Amygdala (tissue), 56 donors: ENCODE measurements around the gene SH3RF1.

Experiments
- DNase-seq, 56 donors: peaks; one replicate each; lab custom pipeline; 2025; lab: John Stamatoyannopoulos, UW

SH3RF1 gene

DNA sequence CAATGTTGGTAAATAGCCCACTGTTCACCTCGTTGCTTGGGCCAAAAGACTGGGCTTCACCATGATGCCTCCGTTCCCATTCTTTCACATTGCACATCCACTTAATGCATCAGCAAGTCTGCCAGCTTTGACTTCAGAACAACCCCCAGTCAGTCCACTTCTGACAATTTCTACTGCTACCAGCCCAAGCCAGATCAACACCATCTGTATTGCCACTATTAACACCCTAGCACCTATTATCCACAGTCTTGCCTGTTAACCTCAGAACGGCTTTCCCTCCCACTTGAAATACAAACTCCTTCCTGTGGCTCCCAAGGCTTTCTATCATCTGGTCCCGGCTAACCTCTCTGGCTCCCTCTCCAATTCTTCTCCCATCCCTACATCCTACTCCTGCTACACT lies 95.7 kb downstream of the SH3RF1 start:
- no peak for DNase-seq

DNA sequence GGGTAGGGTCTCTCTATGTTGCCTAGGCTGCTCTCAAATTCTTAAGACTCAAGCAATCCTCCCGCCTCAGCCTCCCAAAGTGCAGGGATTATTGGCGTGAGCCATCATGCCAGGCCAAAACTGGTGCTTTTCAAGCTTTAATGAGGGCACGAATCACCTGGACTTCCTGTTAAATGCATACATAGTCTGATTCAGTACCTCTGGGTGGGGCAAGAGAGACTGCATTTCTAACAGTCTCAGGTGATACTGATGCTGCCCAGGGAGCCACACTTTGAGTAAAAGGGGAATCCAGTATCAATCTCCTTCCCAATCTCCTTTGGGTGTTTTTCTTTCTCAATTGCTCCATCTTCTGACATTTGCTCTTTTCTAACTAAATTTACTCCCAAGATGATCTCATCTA lies 96.5 kb downstream of the SH3RF1 start:
- DNase-seq, result no peak

DNA sequence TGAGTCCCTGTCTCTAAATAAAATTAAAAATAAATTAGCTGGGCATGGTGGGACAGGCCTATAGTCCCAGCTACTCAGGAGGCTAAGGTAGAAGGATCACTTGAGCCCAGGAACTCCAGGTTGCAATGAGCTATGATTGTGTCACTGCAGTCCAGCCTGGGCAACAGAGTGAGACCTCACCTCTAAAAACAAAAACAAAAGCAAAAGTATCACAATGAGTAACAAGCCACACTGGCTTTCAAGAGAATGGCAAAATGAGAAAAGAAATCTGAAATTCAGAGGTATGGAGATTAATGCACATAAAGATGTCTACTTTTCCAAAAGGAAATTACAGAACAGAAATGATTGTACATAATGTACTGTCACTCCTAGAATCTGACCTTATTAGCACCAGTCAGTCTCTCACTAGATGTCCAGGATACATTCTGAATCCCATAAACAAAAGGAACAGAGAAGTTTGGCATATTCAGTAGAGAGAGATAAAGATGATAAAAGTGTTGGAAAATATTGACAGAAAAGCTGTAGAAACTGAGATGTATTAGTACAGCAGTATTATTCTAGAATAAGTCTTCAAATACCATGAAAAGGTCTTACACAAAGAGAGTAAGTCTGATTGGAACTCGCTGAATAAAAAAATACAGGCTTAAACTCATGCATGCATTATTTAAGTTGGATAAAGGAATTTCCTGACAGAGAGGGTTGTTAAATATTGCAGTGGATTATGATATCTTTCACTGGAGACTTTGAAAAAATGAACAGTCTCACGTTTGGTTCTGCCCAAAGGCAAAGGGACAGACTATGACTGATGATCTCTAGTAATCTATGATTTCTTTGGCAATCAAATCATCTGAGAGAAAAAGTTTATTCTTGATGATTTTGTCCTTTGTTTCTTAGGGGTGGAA lies 102.5 kb downstream of the SH3RF1 start:
- DNase-seq, result no peak

DNA sequence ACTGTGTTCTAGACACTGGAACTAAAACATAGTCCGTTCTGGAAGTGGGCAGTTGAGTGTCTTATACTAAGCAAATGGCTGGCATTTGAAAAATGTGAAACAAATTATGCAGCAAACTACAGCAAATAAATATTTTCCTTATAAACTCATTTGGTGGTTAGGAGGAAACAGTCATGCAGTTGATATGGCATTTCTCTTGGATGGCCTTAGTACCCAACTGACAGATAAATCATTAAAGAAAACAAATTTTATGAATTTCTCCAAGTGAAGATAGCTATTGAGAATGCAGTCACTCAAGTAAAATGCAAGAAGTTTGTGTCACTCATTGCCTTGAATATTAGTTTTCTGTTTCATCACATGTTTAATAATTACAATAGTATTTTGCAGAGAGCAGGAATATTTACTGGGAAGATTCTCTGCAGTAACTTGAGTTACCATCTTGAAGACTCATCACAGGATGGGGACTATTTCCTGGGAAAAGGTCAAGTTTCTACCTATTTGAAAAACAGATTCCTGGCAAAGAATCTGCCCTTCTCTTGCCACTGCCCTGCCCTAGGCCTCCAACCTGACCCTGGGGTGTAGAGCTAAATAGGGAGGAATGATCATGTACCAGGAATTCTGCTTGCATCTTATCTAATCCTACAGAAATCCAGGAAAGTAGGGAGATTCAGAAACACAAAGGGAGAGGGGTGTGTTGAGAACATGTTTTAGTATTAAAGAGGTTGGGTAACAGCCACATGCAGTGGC lies 105.9 kb downstream of the SH3RF1 start:
- DNase-seq, result no peak

DNA sequence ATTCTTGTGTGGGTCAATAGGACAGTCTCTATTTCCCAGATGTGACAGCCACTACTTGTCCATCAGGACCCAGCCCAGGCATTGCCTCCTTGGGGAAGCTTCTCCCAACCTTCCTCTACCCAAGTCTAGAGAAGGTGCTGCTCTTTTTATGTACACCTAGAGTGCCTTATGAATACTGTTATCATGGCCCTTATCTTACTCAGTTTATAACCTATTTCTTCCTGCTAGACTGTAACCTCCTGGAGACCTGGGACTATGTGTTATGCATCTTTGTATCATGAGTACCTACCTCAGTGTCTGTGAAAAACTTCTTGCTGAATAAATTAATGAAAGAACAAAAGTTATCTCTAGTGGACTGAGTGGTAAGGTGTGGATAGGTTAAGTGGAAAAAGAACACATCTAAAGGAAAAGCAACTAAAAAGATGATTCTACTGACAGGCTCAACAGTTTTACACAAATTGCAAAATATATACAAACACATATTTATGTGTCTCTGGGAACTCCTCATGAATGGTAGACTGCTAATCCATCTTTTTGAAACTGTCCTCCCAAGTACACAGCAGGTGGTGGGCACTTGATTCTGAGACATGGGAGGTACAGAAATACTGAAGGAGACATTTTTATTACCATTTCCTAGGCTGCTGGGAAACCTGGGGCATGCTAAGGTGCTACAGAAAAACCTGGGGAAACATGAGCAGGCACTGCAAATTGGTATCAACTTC lies 106.6 kb downstream of the SH3RF1 start:
- no peak for DNase-seq

DNA sequence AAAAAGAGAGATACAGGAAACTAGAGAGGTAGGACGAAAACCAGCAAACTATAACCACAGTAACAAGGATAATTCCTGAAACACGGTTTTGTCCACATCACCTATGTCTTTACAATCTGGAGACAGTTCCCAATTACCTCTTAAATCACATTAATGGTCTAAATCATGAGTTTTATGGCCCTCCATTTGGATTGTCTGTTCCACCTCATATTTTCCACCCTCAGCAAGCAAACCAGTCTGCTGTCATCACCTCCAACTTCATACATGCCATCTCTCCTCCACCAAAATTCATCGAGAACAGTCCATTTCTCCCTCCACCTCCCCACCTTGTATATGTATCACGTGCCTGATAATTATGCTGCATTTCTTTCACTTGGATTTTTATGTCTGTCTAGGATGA lies 107.3 kb downstream of the SH3RF1 start:
- no peak for DNase-seq

DNA sequence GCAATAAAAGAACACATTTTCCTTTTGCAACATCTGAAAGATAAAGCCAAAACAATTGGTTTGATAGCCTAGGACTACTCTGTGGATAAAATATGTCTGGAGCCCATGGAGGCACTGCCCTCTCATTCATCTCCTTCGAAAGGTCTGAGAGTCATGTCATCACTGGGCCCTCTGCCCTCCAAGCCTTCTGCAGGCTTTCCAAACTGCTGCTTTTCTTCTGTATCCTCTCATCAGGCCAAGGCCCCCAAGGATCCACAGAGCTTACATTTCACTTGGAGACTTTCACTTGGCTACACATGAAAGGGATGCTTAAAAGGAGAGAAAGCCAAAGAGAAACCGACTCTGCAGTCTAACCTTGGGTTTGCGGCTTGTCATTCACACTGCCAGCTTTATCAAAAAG lies 109.9 kb downstream of the SH3RF1 start:
- peak in 1 of 56 donors; percentile 19 for DNase-seq

DNA sequence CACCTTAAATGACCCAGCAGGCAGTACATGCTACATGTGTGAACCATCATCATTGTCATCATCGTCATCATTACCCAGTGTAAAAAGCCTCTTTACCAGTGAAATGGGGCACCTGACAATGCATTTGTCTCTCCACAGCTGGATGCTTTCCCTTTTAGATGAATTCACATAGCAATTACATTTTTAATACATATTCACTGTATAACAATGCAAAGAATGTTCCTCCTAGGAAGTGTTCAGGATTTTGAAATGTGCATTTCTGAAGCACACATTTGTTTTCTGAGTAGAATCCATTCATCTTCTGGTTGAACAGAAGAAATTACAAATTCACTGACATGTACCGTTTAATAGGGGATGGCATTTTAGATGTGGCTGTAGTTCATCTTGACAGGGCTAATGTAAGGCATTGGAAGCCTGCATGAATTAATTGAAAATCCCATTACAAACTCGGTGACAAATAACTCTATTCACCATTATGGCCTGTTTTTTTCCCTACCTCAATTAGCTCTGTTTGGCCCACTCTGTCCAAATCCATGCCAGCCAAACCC lies 111.1 kb downstream of the SH3RF1 start:
- DNase-seq, result peak in 6 of 56 donors; percentile 2 to 24 (median 18)

DNA sequence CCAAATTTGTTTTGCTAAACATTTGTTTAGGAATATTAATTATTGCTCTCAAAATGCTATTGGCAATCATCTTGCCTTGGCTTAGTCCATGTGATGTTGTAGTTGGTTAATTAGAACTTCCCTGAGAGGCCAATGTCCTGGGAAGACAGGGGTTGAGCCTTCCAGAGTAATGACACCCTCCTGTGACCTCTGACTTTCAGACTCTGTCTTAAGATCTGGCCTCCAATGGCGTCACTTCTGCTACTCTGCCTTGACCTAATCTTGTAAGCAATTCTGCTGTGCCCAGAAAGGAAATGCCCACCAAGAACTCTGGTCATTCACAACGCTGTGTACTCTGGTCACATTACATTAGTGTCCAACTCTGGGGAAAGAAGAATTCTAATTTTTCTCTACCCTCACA lies 111.9 kb downstream of the SH3RF1 start:
- no peak for DNase-seq

DNA sequence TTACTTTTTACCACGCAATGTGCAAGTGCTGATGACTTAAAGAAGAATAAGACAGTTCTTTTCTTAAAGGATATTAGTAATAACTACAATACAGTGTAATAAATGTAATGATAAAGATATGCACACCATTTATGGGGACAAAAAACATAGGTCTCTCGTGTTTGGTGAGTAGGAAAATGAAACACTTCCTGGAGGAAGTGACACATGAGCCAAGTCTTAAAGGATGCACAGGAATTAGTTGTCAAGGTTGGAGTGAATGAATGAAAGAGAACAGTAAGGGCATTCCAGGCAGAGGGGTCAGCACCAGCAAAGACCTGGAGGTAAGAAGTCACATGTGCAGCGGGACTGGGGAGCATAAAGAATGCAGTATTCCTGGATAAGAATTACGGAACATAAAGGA lies 112.7 kb downstream of the SH3RF1 start:
- no peak for DNase-seq

DNA sequence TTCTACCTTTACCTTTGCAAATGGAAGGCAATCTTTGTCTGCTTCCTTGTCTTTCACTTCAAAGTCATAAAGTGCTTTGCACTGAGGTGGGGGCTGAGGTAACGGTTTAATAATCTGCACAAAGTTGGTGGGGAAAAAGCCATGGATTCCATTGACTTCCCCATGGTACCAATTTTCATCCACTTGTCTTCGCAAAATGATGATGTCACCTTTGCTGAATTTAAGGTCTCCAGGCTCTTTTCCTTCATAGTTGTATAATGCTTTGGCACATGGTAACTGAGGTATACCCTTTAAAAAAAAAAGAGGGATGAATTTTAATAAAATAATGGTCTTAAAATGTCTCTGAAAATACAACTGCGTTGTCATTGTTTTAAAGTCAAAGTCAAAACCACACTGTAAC lies 114.4 kb downstream of the SH3RF1 start:
- DNase-seq, result no peak

DNA sequence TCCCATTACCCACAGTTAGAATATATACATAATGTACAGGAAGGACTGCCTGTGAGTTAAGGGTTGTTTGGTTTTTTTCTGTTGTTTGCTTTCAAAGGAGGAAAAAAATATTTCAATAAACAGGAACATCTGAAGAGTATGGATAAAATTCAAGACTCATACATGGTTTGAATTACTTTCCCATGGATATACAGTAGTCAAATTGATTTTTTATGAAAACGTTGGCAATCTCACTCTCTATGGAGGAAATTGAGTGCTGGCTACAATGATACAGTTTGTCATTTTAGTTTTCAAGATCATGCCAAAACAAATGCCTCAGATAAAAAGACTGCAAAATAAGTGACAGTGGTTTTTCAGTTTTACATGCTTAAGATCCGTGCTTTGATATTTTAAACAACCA lies 116.6 kb downstream of the SH3RF1 start:
- DNase-seq, result no peak

DNA sequence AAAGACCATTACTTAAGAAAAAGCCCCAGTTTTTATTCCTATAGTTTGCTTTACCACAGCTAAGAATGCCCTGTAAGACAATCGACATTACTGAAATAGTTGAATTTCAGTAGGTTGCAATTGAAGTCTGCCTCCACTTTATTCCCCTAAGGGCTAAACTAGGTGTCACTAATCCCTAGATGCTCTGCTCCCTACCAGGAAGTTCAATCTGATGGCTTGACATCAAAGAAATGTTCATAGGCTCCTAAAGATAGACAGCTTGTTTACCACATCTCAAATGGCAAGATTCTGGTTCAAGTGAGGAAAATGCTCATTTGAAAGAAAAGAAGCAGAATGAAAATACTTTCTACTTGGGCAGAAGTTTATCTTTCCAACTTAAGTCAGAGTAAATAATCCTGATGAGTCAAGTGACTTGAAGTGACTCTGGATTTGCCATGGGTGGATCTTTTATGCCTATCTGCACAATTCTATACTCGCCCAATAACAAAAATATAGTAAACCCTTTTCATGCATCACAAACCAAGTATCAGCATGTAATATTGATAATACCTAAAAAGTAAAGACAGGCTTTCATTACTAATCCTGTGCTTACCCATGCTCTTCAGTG lies 117.2 kb downstream of the SH3RF1 start:
- no peak for DNase-seq

DNA sequence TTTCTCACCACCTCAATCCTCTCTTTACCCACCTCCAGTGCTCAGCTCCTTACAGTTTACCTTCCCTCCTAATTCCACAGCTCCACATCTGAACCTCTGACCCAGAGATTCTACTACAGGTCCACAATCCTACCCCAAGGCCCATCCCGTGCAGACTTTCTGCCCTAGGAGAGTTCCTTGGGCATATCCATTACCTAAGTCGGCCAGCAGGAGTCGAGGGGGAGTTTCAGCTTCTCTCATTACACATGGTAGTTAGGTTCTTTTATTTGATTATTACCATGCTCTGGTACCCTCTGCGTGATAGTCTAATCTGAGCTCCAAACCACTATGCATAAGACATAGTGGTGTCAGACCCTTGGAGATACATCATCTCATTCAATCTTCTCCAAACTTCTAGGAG lies 117.9 kb downstream of the SH3RF1 start:
- DNase-seq, result no peak

DNA sequence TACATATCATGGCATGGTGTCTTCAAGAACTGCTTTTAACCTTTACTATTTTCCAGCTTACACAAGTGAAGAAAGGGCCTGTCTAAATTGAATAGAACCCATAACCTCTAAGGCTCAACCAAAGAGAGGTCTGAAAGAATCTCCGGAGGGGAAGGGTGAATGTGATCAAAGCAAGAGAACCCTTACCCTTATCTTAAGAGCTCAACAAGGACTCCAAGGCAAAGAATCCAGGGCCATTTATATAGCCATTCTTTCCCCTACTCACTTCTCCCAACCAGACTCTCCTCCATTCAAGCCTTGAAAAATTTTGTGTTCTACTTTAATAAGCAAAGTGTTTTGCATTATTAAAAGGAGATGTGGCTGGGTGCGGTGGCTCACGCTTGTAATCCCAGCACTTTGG lies 118.7 kb downstream of the SH3RF1 start:
- no peak for DNase-seq

DNA sequence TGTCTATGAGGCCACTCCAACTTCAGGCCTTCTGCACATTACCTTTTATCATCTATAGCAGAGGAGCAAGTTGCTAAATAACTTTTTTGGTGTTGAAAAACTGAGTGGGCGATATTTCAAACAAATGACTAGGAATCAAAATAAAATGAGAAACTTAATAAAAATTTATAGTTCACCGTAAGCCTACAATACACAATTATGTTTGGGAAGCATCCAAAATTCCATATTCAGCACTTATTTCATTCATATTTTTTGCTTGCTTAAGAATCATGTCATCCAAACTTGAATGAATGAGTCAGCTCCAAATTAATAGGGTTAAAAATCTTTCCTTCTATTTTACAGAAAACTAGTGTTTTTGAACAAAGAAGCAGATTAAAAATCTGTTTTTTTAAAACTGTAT lies 119.1 kb downstream of the SH3RF1 start:
- no peak for DNase-seq

DNA sequence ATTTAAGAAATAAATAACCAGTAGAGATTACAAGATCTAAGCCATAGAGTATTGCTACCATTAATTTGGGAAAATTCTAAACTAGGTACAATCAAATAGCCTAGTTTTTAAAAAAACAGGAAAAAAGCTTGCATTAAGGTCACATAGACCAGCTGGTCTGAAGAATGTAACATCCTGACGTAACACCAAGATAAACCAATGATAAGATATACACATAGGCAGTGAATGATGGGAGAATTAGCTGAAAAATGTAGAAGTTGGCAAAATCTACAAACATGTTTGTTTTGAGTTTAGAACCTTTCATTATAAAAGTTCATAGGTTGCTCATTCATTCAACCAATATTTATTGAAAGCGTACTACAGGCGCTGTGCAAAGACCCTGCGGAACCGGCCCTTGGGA lies 120.0 kb downstream of the SH3RF1 start:
- no peak for DNase-seq

DNA sequence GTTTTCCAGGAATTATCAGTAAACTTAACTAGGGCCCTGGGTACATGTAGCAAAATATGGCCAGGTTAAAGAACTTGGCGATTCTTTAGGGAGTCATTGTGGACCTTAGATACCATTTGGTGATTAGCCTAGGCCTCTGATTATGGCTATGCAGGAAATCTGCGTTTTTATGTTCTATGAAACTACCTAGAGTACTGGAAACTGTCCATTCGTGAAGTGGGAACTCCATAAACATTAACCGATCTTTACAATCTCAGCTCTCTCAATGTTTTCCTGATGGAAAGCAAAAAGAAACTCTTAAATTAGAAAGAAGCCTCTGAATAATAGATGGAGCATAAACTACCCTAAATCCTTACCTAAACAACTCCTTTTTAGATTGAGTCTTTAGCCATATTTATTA lies 121.9 kb downstream of the SH3RF1 start:
- no peak for DNase-seq

DNA sequence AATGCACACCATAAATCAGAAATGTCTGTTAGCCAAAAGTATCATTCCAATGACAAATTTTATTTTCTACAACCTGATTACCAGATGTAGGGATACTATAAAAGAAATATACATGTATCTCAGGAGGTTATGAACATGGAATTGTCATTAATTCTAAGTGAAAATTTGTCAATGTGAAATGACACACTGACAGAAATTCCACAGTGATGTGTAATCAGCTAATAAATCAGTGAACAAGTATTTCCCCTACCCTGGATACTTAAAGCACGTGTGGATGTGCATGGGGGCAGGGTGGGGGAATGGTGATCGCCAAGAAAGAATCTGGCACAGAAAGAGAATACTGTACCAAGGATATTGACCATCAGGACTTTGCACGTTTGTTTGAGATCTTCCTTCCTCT lies 123.6 kb downstream of the SH3RF1 start:
- no peak for DNase-seq

DNA sequence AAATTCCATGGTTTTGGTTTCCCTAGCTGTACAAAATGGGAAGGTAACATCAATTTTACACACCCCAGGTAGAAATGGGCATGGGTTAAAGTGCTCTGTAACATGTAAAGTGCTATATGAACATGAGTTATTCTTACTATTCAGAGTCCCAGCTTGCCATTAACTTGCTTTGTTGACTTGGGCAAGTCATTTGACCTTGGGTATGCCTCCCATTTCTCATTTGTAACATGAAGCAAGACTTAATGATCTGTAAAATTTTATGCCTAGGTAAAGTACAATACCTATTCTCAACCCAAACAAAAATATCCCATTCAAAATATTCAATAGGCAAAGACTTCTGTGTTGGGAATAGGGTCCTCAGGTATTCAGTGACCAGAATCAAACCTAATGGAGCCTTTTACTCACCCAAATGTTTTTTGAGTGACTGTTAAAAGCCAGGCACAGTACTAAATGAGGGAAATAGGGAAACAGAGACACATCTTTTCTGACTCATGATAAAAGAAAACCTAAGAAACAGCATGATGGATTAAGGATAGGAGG lies 126.6 kb downstream of the SH3RF1 start:
- DNase-seq, result no peak
